SK-N-SH (cell line): ENCODE data around the gene FEM1B. TPM values are rescaled to one million over a fixed set of nuclear protein-coding genes. Genes with fewer than 3 reads are reported as not detected.

Experiments
- CTCF ChIA-PET: fragments of 300-600, 350-600 bp; formaldehyde crosslinking; extraction: SDS; loops from one replicate; lab custom pipeline; 2021; lab: Yijun Ruan, JAX
- POLR2A ChIA-PET: fragments of 350-600 bp; sonication (Branson Sonifier 250); formaldehyde crosslinking; extraction: SDS; loops from one replicate; lab custom pipeline; 2020; ENCODE audit warnings: antibody characterized with exemption, inconsistent platforms; lab: Yijun Ruan, JAX
- DNase-seq: peaks from one replicate; pipeline ENCODE4 v3.0.0; 2012
- H2AFZ ChIP-seq: fragments of 200-600 bp; sonication (generic); 2 replicates; pipeline ENCODE4 v1.8.1; 2016; ENCODE audit warnings: antibody characterized with exemption, mild to moderate bottlenecking, low read depth
- H3F3A ChIP-seq: fragments of 200-600 bp; sonication (generic); replicated peaks from 2 replicates; pipeline ENCODE3; 2016; ENCODE audit warnings: antibody characterized with exemption, mild to moderate bottlenecking; ENCODE audit not compliant: insufficient read depth
- H3K27ac ChIP-seq, 2 experiments: fragments of 200-500 bp in 1 of 2; fragments of 200-600 bp in 1 of 2; sonication (Bioruptor generic) in 1 of 2; sonication (generic), shearing (Covaris generic) in 1 of 2; 2 replicates each; pipeline versions ENCODE4 v1.5.1 to v1.6.1; 2014 to 2016; ENCODE audit warnings: low read depth in 2 of 2, inconsistent platforms in 1 of 2, low read length in 1 of 2, mild to moderate bottlenecking in 1 of 2, mixed read lengths in 1 of 2
- H3K27me3 ChIP-seq: fragments of 200-600 bp; sonication (generic), shearing (Covaris generic); 2 replicates; pipeline ENCODE4 v1.6.1; 2016; ENCODE audit warnings: mixed run types; ENCODE audit not compliant: insufficient read depth
- H3K36me3 ChIP-seq, 2 experiments: fragments of 200-500 bp in 1 of 2; fragments of 200-600 bp in 1 of 2; sonication (Bioruptor generic) in 1 of 2; sonication (generic) in 1 of 2; replicated peaks in 1 of 2; 2 replicates each; pipeline versions ENCODE3 to v1.5.1; 2014 to 2016; ENCODE audit warnings: low read length in 1 of 2, mild to moderate bottlenecking in 1 of 2; ENCODE audit not compliant: insufficient read depth in 2 of 2, control insufficient read depth in 1 of 2
- H3K4me1 ChIP-seq, 2 experiments: fragments of 200-500 bp in 1 of 2; fragments of 200-600 bp in 1 of 2; sonication (Bioruptor generic) in 1 of 2; sonication (generic), shearing (Covaris generic) in 1 of 2; 2 replicates each; pipeline versions ENCODE4 v1.5.1 to v1.6.1; 2014 to 2016; ENCODE audit warnings: low read depth in 1 of 2, low read length in 1 of 2, mixed run types in 1 of 2; ENCODE audit not compliant: insufficient read depth in 2 of 2, control insufficient read depth in 1 of 2
- H3K4me2 ChIP-seq: fragments of 200-600 bp; sonication (generic), shearing (Covaris generic); 2 replicates; pipeline ENCODE4 v1.6.1; 2017; ENCODE audit warnings: mixed run types
- H3K4me3 ChIP-seq, 2 experiments: fragments of 200-500 bp in 1 of 2; fragments of 200-600 bp in 1 of 2; sonication (Bioruptor generic) in 1 of 2; sonication (generic), shearing (Covaris generic) in 1 of 2; 2 replicates each; pipeline versions ENCODE4 v1.5.1 to v1.8.1; 2014 to 2016; ENCODE audit warnings: low read depth in 2 of 2, inconsistent platforms in 1 of 2, low read length in 1 of 2, mild to moderate bottlenecking in 1 of 2, mixed read lengths in 1 of 2, moderate library complexity in 1 of 2
- H3K79me2 ChIP-seq: fragments of 200-600 bp; sonication (generic); 2 replicates; pipeline ENCODE4 v1.8.1; 2017; ENCODE audit warnings: mild to moderate bottlenecking; ENCODE audit not compliant: insufficient read depth
- H3K9ac ChIP-seq: fragments of 200-600 bp; sonication (generic); 2 replicates; pipeline ENCODE4 v1.6.1; 2017; ENCODE audit warnings: mixed run types
- H3K9me2 ChIP-seq: fragments of 200-600 bp; sonication (generic); 2 replicates; pipeline ENCODE4 v1.6.1; 2017; ENCODE audit warnings: mixed run types
- H3K9me3 ChIP-seq: fragments of 200-600 bp; sonication (generic); 2 replicates; pipeline ENCODE4 v1.6.1; 2017; ENCODE audit warnings: mixed run types, mild to moderate bottlenecking, moderate library complexity
- H4K20me1 ChIP-seq: fragments of 200-600 bp; sonication (generic); 2 replicates; pipeline ENCODE4 v1.6.1; 2017; ENCODE audit warnings: mild to moderate bottlenecking, mixed run types; ENCODE audit not compliant: insufficient read depth
- ELF1 ChIP-seq: IDR thresholded peaks from 2 replicates; pipeline ENCODE4 v1.4.0; 2012
- FOXJ3 ChIP-seq: sonication (generic); formaldehyde crosslinking; IDR thresholded peaks from 2 replicates; pipeline ENCODE4 v1.5.1; 2020; ENCODE audit warnings: mild to moderate bottlenecking, missing genetic modification reagents
- FOXM1 ChIP-seq: IDR thresholded peaks from 2 replicates; pipeline ENCODE4 v1.4.0; 2012; ENCODE audit warnings: low read depth, mild to moderate bottlenecking
- GABPA ChIP-seq: IDR thresholded peaks from 2 replicates; pipeline ENCODE4 v1.4.0; 2012; ENCODE audit warnings: low read depth, mild to moderate bottlenecking
- MXI1 ChIP-seq: IDR thresholded peaks from 2 replicates; pipeline ENCODE4 v1.6.1; 2012; ENCODE audit warnings: mild to moderate bottlenecking, low read depth, low read length, improper control_type of control experiment
- NRF1 ChIP-seq: IDR thresholded peaks from 2 replicates; pipeline ENCODE4 v1.6.1; 2012; ENCODE audit warnings: low read depth, mild to moderate bottlenecking, low read length
- RAD21 ChIP-seq: IDR thresholded peaks from 2 replicates; pipeline ENCODE4 v1.6.1; 2012; ENCODE audit warnings: mild to moderate bottlenecking, low read length
- RCOR1 ChIP-seq: fragments of 150-350 bp; IDR thresholded peaks from 2 replicates; pipeline ENCODE4 v1.6.1; 2017; ENCODE audit warnings: antibody characterized with exemption, low read length
- RXRA ChIP-seq: IDR thresholded peaks from 2 replicates; pipeline ENCODE4 v1.4.0; 2012; ENCODE audit warnings: low read depth, mild to moderate bottlenecking, borderline replicate concordance
- SMC3 ChIP-seq: IDR thresholded peaks from 2 replicates; pipeline ENCODE4 v1.6.1; 2012; ENCODE audit warnings: low read depth, low read length, improper control_type of control experiment
- TEAD4 ChIP-seq: IDR thresholded peaks from 2 replicates; pipeline ENCODE4 v1.4.0; 2012; ENCODE audit warnings: mild to moderate bottlenecking, borderline replicate concordance; ENCODE audit not compliant: insufficient read depth
- WGBS: methylation state at CpG from one replicate; pipeline ENCODE4 v1.1.6; 2017; ENCODE audit warnings: low lambda C conversion rate; 5-methylcytosine and 5-hydroxymethylcytosine counted together
- polyA plus RNA-seq, 3 experiments: library from polyadenylated mRNA; depleted of rRNA; stranded (reverse); fragments of >200 nt; gene quantifications; 2 replicates each; pipeline ENCODE4 v1.2.3, GENCODE V29; 2012
- TF ChIP-seq, protein P1 (sequence below): fragments of 200-600 bp; sonication (generic); IDR thresholded peaks from 2 replicates; pipeline ENCODE4 v1.6.1; 2017; ENCODE audit warnings: antibody characterized with exemption, mild to moderate bottlenecking, moderate library complexity
- TF ChIP-seq, protein P2 (sequence below): IDR thresholded peaks from 2 replicates; pipeline ENCODE4 v1.6.1; 2012; ENCODE audit warnings: mild to moderate bottlenecking, low read depth, low read length, moderate library complexity
- TF ChIP-seq, protein P3 (sequence below): IDR thresholded peaks from 2 replicates; pipeline ENCODE4; 2012

FEM1B gene
- polyA plus RNA-seq, 1 of the 3 experiments (the other 2 are of a cell fraction): 14.0 TPM

DNA sequence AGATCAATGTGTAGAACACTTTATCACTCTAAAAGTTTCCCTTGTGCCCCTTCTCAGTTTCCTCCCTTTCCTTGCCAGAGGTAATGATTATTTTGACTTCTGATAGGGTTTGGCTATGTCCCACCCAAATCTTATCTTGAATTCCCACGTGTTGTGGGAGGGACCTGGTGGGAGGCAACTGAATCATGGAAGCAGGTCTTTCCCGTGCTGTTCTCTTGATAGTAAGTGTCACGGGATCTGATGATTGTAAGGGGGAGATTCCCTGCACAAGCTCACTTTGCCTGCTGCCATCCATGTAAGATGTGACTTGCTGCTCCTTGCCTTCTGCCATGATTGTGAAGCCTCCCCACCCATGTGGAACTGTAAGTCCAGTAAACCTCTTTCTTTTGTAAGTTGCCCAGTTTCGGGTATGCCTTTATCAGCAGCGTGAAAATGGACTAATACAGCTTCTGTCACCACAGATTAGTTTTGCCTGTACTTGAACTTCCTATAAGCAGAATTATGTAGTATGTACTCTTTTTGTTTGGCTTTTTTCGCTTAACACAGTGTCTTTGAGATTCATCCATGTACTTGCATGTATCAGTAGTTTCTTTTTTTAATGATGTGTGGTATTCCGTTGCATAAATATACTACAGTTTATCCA is 7.2 kb downstream of the FEM1B start:
- no peak overlapping the region for H3K4me3 ChIP-seq
- 93% methylated on average over 7 of the region's 7 CpGs for WGBS
- H3K9me2 ChIP-seq: no peaks in the 10 kb centered on the region
- H3K4me1 ChIP-seq: peaks cover 9 to 23% of the 10 kb centered on the region in 2 experiments; a peak in 3 of 4 replicates
- ChIA-PET CTCF (interaction anchor here (1.1 kb wide), 1 partner anchor 22 kb away, joined by 7 read pairs; no protein-coding TSS in a partner anchor), POLR2A (no interaction called here)
- no peak overlapping the region for H3K4me2 ChIP-seq
- no peaks in the 10 kb centered on the region for H3F3A ChIP-seq
- H3K9me3 ChIP-seq: no peaks in the 10 kb centered on the region
- no peak overlapping the region for H2AFZ ChIP-seq
- DNase-seq: no peak
- no peaks in the 10 kb centered on the region for H3K27me3 ChIP-seq
- peaks cover 100% of the 10 kb centered on the region for H3K79me2 ChIP-seq
- no peak overlapping the region for H3K9ac ChIP-seq
- H3K36me3 ChIP-seq: peaks cover 16 to 37% of the 10 kb centered on the region in 2 experiments
- TF ChIP-seq MXI1 (no peak), FOXJ3 (no peak), RCOR1 (no peak), ELF1 (no peak), RXRA (no peak)
- no peak overlapping the region for H3K27ac ChIP-seq
- peaks cover 96% of the 10 kb centered on the region for H4K20me1 ChIP-seq

DNA sequence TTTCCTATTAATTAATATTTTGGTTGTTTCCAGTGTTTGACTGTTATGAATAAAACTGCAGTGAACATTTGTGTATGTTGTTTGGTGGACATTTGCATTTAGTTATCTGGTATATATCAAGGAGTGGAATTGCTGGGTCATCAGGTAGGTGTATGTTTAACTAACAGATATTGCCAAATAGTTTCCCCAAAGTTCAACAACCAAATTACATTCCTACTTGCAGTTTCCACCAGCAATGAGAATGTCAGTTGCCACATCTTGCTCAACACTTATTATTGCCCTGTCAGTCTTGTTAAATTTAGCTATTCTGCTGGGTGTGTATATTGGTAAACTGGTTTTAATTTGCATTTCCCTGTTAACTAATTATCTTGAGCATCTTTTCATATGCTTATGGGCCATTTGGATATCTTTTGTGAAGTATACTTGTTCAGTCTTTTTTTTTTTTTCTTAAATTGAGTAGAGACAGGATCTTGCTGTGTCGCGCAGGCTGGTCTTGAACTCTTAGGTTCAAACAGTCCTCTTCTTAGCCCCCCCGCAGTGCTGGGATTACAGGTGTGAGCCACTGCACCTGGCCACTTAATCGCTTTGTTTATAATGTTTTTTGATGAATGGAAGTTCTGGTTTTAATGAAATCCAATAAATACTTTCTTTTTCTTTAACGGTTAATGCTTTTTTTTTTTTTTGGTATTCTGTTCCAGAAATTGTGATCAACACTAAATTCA is 7.9 kb downstream of the FEM1B start:
- Histone ChIP-seq H2AFZ (no peak overlapping the region), H3K27me3 (no peaks in the 10 kb centered on the region), H3K79me2 (peaks cover 100% of the 10 kb centered on the region), H3K9ac (no peak overlapping the region), H3K4me1 (peaks cover 6 to 16% of the 10 kb centered on the region in 2 experiments; a peak in 3 of 4 replicates), H3K27ac (no peak overlapping the region), H3K4me3 (no peak overlapping the region), H4K20me1 (peaks cover 96% of the 10 kb centered on the region), H3K4me2 (no peak overlapping the region), H3F3A (no peaks in the 10 kb centered on the region), H3K9me2 (no peaks in the 10 kb centered on the region), H3K9me3 (no peaks in the 10 kb centered on the region), H3K36me3 (peaks cover 19 to 33% of the 10 kb centered on the region in 2 experiments)
- CTCF ChIA-PET: interaction anchor here (1.1 kb wide), 1 partner anchor 21 kb away, joined by 7 read pairs; no protein-coding TSS in a partner anchor
- 98% methylated on average over 5 of the region's 5 CpGs for WGBS
- TF ChIP-seq, protein P1, sequence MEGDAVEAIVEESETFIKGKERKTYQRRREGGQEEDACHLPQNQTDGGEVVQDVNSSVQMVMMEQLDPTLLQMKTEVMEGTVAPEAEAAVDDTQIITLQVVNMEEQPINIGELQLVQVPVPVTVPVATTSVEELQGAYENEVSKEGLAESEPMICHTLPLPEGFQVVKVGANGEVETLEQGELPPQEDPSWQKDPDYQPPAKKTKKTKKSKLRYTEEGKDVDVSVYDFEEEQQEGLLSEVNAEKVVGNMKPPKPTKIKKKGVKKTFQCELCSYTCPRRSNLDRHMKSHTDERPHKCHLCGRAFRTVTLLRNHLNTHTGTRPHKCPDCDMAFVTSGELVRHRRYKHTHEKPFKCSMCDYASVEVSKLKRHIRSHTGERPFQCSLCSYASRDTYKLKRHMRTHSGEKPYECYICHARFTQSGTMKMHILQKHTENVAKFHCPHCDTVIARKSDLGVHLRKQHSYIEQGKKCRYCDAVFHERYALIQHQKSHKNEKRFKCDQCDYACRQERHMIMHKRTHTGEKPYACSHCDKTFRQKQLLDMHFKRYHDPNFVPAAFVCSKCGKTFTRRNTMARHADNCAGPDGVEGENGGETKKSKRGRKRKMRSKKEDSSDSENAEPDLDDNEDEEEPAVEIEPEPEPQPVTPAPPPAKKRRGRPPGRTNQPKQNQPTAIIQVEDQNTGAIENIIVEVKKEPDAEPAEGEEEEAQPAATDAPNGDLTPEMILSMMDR: no peak
- TF ChIP-seq, protein P2, sequence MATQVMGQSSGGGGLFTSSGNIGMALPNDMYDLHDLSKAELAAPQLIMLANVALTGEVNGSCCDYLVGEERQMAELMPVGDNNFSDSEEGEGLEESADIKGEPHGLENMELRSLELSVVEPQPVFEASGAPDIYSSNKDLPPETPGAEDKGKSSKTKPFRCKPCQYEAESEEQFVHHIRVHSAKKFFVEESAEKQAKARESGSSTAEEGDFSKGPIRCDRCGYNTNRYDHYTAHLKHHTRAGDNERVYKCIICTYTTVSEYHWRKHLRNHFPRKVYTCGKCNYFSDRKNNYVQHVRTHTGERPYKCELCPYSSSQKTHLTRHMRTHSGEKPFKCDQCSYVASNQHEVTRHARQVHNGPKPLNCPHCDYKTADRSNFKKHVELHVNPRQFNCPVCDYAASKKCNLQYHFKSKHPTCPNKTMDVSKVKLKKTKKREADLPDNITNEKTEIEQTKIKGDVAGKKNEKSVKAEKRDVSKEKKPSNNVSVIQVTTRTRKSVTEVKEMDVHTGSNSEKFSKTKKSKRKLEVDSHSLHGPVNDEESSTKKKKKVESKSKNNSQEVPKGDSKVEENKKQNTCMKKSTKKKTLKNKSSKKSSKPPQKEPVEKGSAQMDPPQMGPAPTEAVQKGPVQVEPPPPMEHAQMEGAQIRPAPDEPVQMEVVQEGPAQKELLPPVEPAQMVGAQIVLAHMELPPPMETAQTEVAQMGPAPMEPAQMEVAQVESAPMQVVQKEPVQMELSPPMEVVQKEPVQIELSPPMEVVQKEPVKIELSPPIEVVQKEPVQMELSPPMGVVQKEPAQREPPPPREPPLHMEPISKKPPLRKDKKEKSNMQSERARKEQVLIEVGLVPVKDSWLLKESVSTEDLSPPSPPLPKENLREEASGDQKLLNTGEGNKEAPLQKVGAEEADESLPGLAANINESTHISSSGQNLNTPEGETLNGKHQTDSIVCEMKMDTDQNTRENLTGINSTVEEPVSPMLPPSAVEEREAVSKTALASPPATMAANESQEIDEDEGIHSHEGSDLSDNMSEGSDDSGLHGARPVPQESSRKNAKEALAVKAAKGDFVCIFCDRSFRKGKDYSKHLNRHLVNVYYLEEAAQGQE: no peak
- TF ChIP-seq SMC3 (no peak), TEAD4 (no peak), RAD21 (no peak), GABPA (no peak), NRF1 (no peak), FOXM1 (no peak)
- TF ChIP-seq, protein P3, sequence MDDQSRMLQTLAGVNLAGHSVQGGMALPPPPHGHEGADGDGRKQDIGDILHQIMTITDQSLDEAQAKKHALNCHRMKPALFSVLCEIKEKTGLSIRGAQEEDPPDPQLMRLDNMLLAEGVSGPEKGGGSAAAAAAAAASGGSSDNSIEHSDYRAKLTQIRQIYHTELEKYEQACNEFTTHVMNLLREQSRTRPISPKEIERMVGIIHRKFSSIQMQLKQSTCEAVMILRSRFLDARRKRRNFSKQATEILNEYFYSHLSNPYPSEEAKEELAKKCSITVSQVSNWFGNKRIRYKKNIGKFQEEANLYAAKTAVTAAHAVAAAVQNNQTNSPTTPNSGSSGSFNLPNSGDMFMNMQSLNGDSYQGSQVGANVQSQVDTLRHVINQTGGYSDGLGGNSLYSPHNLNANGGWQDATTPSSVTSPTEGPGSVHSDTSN: no peak
- POLR2A ChIA-PET: no interaction called here
- no peak for DNase-seq
